Trophoblast cell (in vitro differentiated cells and primary cell): ENCODE data around the gene FAM72C. TPM values are rescaled to one million over a fixed set of nuclear protein-coding genes. Genes with fewer than 3 reads are reported as not detected.
"Not testable (repeated sequence)": the region's sequence is repeated elsewhere in the genome, so short reads cannot be mapped to it uniquely, and the experiment has no call there.

ENCODE experiments used
- DNase-seq, 2 donors: peaks; one replicate each; pipeline ENCODE4 v3.0.0-alpha.2; 2016
- H2AFZ ChIP-seq: 2 replicates; pipeline ENCODE4 v1.6.1; 2013; ENCODE audit warnings: low read length, moderate library complexity, mild to moderate bottlenecking; ENCODE audit not compliant: insufficient read depth, poor library complexity
- H2AK5ac ChIP-seq: 2 replicates; pipeline ENCODE4 v1.6.1; 2013; ENCODE audit warnings: mild to moderate bottlenecking, low read length
- H2BK120ac ChIP-seq: 2 replicates; pipeline ENCODE4 v1.6.1; 2013; ENCODE audit warnings: low read length, mild to moderate bottlenecking, moderate library complexity; ENCODE audit not compliant: insufficient read depth, poor library complexity
- H2BK12ac ChIP-seq: 2 replicates; pipeline ENCODE4 v1.6.1; 2013; ENCODE audit warnings: mild to moderate bottlenecking, low read length, moderate library complexity
- H2BK5ac ChIP-seq: 2 replicates; pipeline ENCODE4 v1.6.1; 2013; ENCODE audit warnings: low read length, low read depth, moderate library complexity, mild to moderate bottlenecking; ENCODE audit not compliant: poor library complexity
- H3K14ac ChIP-seq: 2 replicates; pipeline ENCODE4 v1.6.1; 2013; ENCODE audit warnings: mild to moderate bottlenecking, low read length
- H3K18ac ChIP-seq: 2 replicates; pipeline ENCODE4 v1.6.1; 2013; ENCODE audit warnings: mild to moderate bottlenecking, low read length
- H3K23ac ChIP-seq: 2 replicates; pipeline ENCODE4 v1.6.1; 2013; ENCODE audit warnings: low read length
- H3K27ac ChIP-seq: 2 replicates; pipeline ENCODE4 v1.5.1; 2013; ENCODE audit warnings: low read depth, mild to moderate bottlenecking, inconsistent platforms, low read length, moderate library complexity
- H3K27me3 ChIP-seq: 2 replicates; pipeline ENCODE4 v1.6.1; 2013; ENCODE audit warnings: inconsistent platforms, mild to moderate bottlenecking, low read length, moderate library complexity; ENCODE audit not compliant: insufficient read depth
- H3K36me3 ChIP-seq, 2 experiments: 1 replicate in 1 of 2; 2 replicates in 1 of 2; pipeline ENCODE4 v1.6.1; 2013; ENCODE audit warnings: low read length in 2 of 2, mild to moderate bottlenecking in 2 of 2, moderate library complexity in 1 of 2; ENCODE audit not compliant: insufficient read depth in 2 of 2, control insufficient read depth in 1 of 2
- H3K4ac ChIP-seq: 2 replicates; pipeline ENCODE4 v1.6.1; 2013; ENCODE audit warnings: low read depth, mild to moderate bottlenecking, low read length, moderate library complexity
- H3K4me1 ChIP-seq, 2 experiments: 1 replicate in 1 of 2; 2 replicates in 1 of 2; pipeline ENCODE4 v1.6.1; 2013; ENCODE audit warnings: low read length in 2 of 2, mild to moderate bottlenecking in 2 of 2, moderate library complexity in 1 of 2; ENCODE audit not compliant: insufficient read depth in 2 of 2, control insufficient read depth in 1 of 2
- H3K4me2 ChIP-seq: 2 replicates; pipeline ENCODE4 v1.6.1; 2013; ENCODE audit warnings: inconsistent platforms, mild to moderate bottlenecking, low read length, moderate library complexity
- H3K4me3 ChIP-seq: 2 replicates; pipeline ENCODE4 v1.5.1; 2013; ENCODE audit warnings: mild to moderate bottlenecking, low read depth, low read length, inconsistent platforms
- H3K79me1 ChIP-seq: one replicate; pipeline ENCODE4 v1.6.1; 2013; ENCODE audit warnings: low read length
- H3K79me2 ChIP-seq: 2 replicates; pipeline ENCODE4 v1.6.1; 2013; ENCODE audit warnings: low read length, mild to moderate bottlenecking; ENCODE audit not compliant: control insufficient read depth, insufficient read depth, poor library complexity
- H3K9ac ChIP-seq: 2 replicates; pipeline ENCODE4 v1.6.1; 2013; ENCODE audit warnings: mild to moderate bottlenecking, low read length
- H3K9me3 ChIP-seq: 2 replicates; pipeline ENCODE4 v1.6.1; 2013; ENCODE audit warnings: low read depth, mild to moderate bottlenecking, control low read depth, inconsistent platforms, low read length; ENCODE audit not compliant: insufficient read depth
- H4K12ac ChIP-seq: 2 replicates; pipeline ENCODE4 v1.6.1; 2013; ENCODE audit warnings: low read depth, mild to moderate bottlenecking, low read length, moderate library complexity
- H4K8ac ChIP-seq: 2 replicates; pipeline ENCODE4 v1.6.1; 2013; ENCODE audit warnings: low read depth, mild to moderate bottlenecking, low read length, moderate library complexity
- H4K91ac ChIP-seq: one replicate; pipeline ENCODE4 v1.6.1; 2013; ENCODE audit warnings: low read depth, mild to moderate bottlenecking, low read length, moderate library complexity
- WGBS: extraction: QIAGEN DNeasy Blood & Tissue Kit; methylation state at CpG from one replicate; pipeline ENCODE4 v1.1.7; 2013; ENCODE audit warnings: missing lambda C conversion rate; ENCODE audit not compliant: insufficient read length, insufficient coverage; ENCODE audit errors: extremely low coverage; 5-methylcytosine and 5-hydroxymethylcytosine counted together
- polyA plus RNA-seq: library from polyadenylated mRNA; stranded (reverse); fragments of 200-250 nt; gene quantifications from 2 replicates; pipeline ENCODE4 v1.2.3, GENCODE V29; 2013

FAM72C gene
- 1.2 and 1.3 TPM in 2 replicates for polyA plus RNA-seq

DNA sequence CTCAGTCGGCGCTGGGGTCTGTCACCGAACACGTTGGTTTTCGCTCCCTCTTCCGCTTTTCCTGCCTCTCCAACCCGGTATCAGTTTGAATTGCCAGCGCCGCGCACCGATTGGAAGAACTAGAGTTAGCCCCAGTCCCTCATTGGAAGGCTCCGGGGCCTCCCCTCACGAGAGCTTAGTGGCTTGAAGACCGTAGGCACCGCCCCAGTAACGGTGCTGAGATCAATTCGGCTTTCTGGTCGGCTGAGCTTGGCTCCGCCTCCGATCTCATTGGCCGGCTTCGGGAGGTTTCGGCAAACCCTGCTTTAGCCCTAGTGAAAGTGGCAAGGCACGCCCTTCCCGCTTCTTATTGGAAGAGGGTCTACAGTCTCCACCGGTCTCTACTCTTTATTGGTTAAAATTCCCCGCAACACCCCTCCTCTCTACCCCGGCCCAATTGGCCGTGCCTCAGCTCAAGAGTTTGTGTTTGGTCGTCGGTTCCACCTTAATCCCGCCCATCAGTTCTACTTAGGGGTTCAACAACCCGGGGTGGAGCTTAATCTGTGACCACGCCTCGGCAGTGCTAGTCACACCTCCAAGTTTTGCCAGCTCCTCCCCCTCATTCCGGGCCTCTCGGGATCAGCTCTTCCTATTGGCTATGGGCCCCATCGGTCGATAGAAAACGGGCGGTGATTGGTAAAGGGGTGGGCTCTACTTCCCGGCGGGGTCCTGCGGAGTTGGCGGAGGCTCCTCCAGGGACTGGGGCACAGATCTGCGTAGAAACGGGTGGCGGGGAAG lies at the start of gene FAM72C:
FAM72C (minus strand) TSS at position 63 of the 777 bp plus-strand sequence. CDS start 845 bp downstream, outside the sequence.
- not testable (repeated sequence) for H2AK5ac ChIP-seq, H3K4ac ChIP-seq, H3K4me3 ChIP-seq, H3K14ac ChIP-seq, H4K91ac ChIP-seq, H3K9me3 ChIP-seq, H4K8ac ChIP-seq, H3K18ac ChIP-seq, H3K27ac ChIP-seq, H2AFZ ChIP-seq, H3K79me1 ChIP-seq, H4K12ac ChIP-seq, H3K23ac ChIP-seq, H3K4me1 ChIP-seq, DNase-seq, H3K79me2 ChIP-seq, H3K9ac ChIP-seq, H2BK12ac ChIP-seq, H3K4me2 ChIP-seq, H3K36me3 ChIP-seq, H2BK120ac ChIP-seq, H3K27me3 ChIP-seq, H2BK5ac ChIP-seq
- WGBS = no CpG with 5 or more reads among the region's 48 CpGs

DNA sequence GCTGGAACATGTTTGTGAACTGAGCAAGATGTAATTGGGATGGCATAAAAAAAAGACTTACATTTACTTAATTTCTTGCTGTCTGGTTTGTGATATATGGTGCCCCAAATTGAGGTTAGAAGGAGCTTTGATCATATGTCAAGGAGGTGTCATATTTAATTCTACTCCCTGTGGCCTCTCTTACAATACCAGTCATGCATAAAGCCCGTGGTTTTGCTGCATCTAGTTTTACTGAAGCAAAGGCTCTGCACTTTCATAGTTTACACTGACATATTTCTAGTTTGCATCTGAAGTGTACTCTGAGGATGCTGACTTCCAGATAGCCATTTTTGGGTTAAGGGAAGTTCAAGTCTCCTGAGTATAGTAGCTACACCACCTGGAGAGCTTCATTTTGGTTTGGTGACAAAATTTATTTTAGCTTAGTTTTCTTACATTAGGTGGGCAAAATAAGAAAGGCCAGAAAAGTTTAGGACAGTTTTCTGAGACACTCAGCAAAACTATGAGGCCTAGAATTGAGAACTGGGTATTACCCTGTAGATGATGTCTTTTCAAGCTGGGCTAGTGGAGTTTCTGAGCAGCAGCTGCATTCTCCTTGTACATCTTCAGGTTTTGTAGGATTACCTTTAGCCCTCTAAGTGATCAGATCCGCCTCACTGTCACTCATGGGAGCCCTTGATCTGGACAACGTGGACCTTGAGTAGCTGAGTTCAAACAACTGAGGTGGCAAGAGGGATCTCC lies 48.4 kb upstream of the FAM72C start:
- not testable (repeated sequence) for H3K27ac ChIP-seq, H4K8ac ChIP-seq, H3K23ac ChIP-seq, H4K12ac ChIP-seq, H3K79me1 ChIP-seq, H2BK120ac ChIP-seq, H2AFZ ChIP-seq, H2AK5ac ChIP-seq, H3K9me3 ChIP-seq, H3K4me2 ChIP-seq, H4K91ac ChIP-seq, H3K4ac ChIP-seq, H2BK5ac ChIP-seq, H3K4me3 ChIP-seq, H3K79me2 ChIP-seq, H3K14ac ChIP-seq, H3K27me3 ChIP-seq, H3K18ac ChIP-seq, DNase-seq, H3K4me1 ChIP-seq, H2BK12ac ChIP-seq, H3K36me3 ChIP-seq, H3K9ac ChIP-seq
- WGBS = no CpG with 5 or more reads among the region's 3 CpGs

DNA sequence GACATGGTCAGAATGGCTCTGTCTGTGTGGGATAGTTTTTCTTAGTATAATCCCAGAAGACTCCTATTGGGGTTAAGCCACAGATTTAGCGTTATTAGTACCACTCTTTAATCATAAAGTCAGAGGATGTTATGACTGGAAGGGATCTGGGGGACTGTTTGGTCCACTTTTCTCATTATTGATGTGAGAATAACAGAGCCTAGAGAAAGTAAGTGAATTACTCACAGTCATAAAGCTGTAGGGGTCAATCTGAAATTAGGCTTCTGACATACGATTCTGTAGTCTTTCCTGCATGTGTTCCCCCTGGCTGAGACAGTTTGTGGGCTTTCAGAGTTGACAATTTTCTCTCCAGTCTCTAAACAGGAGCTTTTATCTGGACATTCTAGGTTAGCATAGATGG lies 47.3 kb upstream of the FAM72C start:
- not testable (repeated sequence) for H3K14ac ChIP-seq, H3K4me3 ChIP-seq, H3K4me2 ChIP-seq, H3K4me1 ChIP-seq, H3K18ac ChIP-seq, H3K23ac ChIP-seq, H3K79me1 ChIP-seq, H2BK12ac ChIP-seq, H3K27me3 ChIP-seq, H4K91ac ChIP-seq, H4K8ac ChIP-seq, H3K36me3 ChIP-seq, H3K4ac ChIP-seq, H3K79me2 ChIP-seq, H2AFZ ChIP-seq, H4K12ac ChIP-seq, H3K27ac ChIP-seq, H3K9ac ChIP-seq, H2AK5ac ChIP-seq, DNase-seq, H2BK120ac ChIP-seq, H2BK5ac ChIP-seq, H3K9me3 ChIP-seq
- no CpG with 5 or more reads among the region's 2 CpGs for WGBS

DNA sequence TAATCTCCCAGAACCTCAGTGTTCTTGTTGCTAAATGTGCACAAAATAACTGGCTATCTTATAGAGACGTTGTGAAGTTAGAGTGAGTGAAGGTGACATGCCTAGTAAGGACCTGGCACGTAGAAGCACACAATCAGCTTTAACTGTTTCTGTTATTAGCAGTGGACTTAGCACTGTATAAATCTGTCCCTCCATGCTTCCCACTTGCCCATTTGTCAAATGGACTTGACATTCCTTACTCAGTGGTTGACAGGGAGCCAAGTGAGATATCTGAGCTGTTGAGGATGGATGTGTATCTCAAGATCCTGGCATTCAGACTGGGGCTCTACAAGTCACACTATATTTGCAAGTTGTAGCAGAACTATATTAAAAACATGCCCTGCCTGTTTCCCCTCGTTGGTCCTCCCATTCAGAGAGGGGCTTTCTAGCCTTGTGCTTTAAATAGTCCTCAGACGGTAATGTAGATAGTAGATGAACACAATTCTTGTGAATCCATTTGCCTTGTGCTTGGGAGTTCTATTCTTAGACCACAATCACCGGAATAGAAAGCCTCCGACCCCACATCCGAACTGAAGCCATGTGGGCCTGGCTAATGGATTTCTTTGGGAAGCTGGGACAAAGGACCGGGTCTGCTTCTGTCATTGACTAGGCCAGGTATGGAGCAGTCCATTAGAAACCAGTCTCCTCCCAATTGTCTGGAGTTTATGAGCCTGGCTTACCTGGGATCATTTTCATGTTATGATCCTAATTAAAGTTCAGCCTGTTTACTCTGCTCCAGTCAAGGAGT lies 43.6 kb upstream of the FAM72C start:
- not testable (repeated sequence) for H3K4me1 ChIP-seq, H3K79me1 ChIP-seq, H3K27ac ChIP-seq, H3K4me2 ChIP-seq, H2BK12ac ChIP-seq, H3K4me3 ChIP-seq, H2AFZ ChIP-seq, H3K27me3 ChIP-seq, DNase-seq, H3K36me3 ChIP-seq, H2AK5ac ChIP-seq, H3K9me3 ChIP-seq, H3K23ac ChIP-seq, H3K14ac ChIP-seq, H4K8ac ChIP-seq, H4K12ac ChIP-seq, H3K79me2 ChIP-seq, H2BK5ac ChIP-seq, H2BK120ac ChIP-seq, H4K91ac ChIP-seq, H3K4ac ChIP-seq, H3K9ac ChIP-seq, H3K18ac ChIP-seq
- no CpG with 5 or more reads among the region's 8 CpGs for WGBS
